HepG2 (cell line): ENCODE results near the gene COL18A1. TPM values are rescaled to one million over a fixed set of nuclear protein-coding genes. Genes with fewer than 3 reads are reported as not detected.
A peak's percentile ranks its signal among the peaks of the same experiment; 100 is the strongest.

Experiments used
- BCL6 ChIP-seq: IDR thresholded peaks from 2 replicates; pipeline ENCODE4 v1.6.1; 2016; ENCODE audit warnings: missing genetic modification reagents, missing compliant biosample characterization
- ELF1 ChIP-seq: sonication (generic); formaldehyde crosslinking; IDR thresholded peaks from 2 replicates; pipeline ENCODE4 v1.4.0; 2020; ENCODE audit warnings: missing genetic modification reagents
- HDAC1 ChIP-seq: sonication (generic); formaldehyde crosslinking; IDR thresholded peaks from 2 replicates; pipeline ENCODE4 v1.5.1; 2020; ENCODE audit warnings: mild to moderate bottlenecking, missing genetic modification reagents
- HDAC2 ChIP-seq: sonication (generic); formaldehyde crosslinking; IDR thresholded peaks from 2 replicates; pipeline ENCODE4 v1.4.0; 2020; ENCODE audit warnings: missing genetic modification reagents
- HNF4G ChIP-seq, 2 experiments: sonication (generic) in 1 of 2; formaldehyde crosslinking in 1 of 2; IDR thresholded peaks; 2 replicates each; pipeline versions ENCODE4 v1.4.0 to v1.6.1; 2011 to 2020; ENCODE audit warnings: borderline replicate concordance in 2 of 2, low read depth in 2 of 2, mild to moderate bottlenecking in 2 of 2, low read length in 1 of 2, missing genetic modification reagents in 1 of 2, moderate library complexity in 1 of 2
- KDM4B ChIP-seq: sonication (generic); formaldehyde crosslinking; IDR thresholded peaks from 2 replicates; pipeline ENCODE4 v1.4.0; 2020; ENCODE audit warnings: missing genetic modification reagents
- KLF9 ChIP-seq: IDR thresholded peaks from 2 replicates; pipeline ENCODE4 v1.6.1; 2016; ENCODE audit warnings: low read depth
- MATR3 ChIP-seq: sonication (generic); formaldehyde crosslinking; IDR thresholded peaks from 2 replicates; pipeline ENCODE4 v1.4.0; 2020; ENCODE audit warnings: missing genetic modification reagents
- MEF2D ChIP-seq: sonication (generic); formaldehyde crosslinking; IDR thresholded peaks from 2 replicates; pipeline ENCODE4 v1.5.1; 2020; ENCODE audit warnings: mild to moderate bottlenecking, missing genetic modification reagents
- NCOR1 ChIP-seq: fragments of 200-600 bp; sonication (generic); IDR thresholded peaks from 2 replicates; pipeline ENCODE4 v1.7.0; 2017; ENCODE audit warnings: antibody characterized with exemption, low read length, borderline replicate concordance
- NR2F2 ChIP-seq: IDR thresholded peaks from 2 replicates; pipeline ENCODE4 v1.6.1; 2012; ENCODE audit warnings: low read depth, inconsistent platforms, borderline replicate concordance
- PHF8 ChIP-seq: sonication (generic); formaldehyde crosslinking; IDR thresholded peaks from 2 replicates; pipeline ENCODE4 v1.5.0; 2020; ENCODE audit warnings: missing genetic modification reagents
- POGZ ChIP-seq: sonication (generic); formaldehyde crosslinking; IDR thresholded peaks from 2 replicates; pipeline ENCODE4 v1.4.0; 2020; ENCODE audit warnings: mild to moderate bottlenecking, missing genetic modification reagents
- REXO4 ChIP-seq: sonication (generic); formaldehyde crosslinking; IDR thresholded peaks from 2 replicates; pipeline ENCODE4 v1.8.0; 2022; ENCODE audit warnings: missing genetic modification reagents, mild to moderate bottlenecking, borderline replicate concordance
- SP2 ChIP-seq: sonication (generic); formaldehyde crosslinking; IDR thresholded peaks from 2 replicates; pipeline ENCODE4 v1.5.1; 2020; ENCODE audit warnings: mild to moderate bottlenecking, missing genetic modification reagents
- SPEN ChIP-seq: sonication (generic); formaldehyde crosslinking; IDR thresholded peaks from 2 replicates; pipeline ENCODE4 v1.5.1; 2020; ENCODE audit warnings: low read depth, mild to moderate bottlenecking, missing genetic modification reagents
- ZBTB21 ChIP-seq: sonication (generic); formaldehyde crosslinking; IDR thresholded peaks from 2 replicates; pipeline ENCODE4 v1.4.0; 2020; ENCODE audit warnings: missing genetic modification reagents
- ZNF335 ChIP-seq: sonication (generic); formaldehyde crosslinking; IDR thresholded peaks from 2 replicates; pipeline ENCODE4 v1.4.0; 2020; ENCODE audit warnings: missing genetic modification reagents
- ZSCAN25 ChIP-seq: sonication (generic); formaldehyde crosslinking; IDR thresholded peaks from 2 replicates; pipeline ENCODE4 v1.8.0; 2022; ENCODE audit warnings: mild to moderate bottlenecking, missing genetic modification reagents
- polyA plus RNA-seq, 8 experiments: library from polyadenylated mRNA; depleted of rRNA in 3 of 8; stranded (reverse) in 7 of 8; unstranded in 1 of 8; fragments of >200 nt; fragmentation: Illumina TruSeq in 4 of 8; extraction: Trizol in 4 of 8; gene quantifications; 2 replicates each; pipeline versions ENCODE4 v1.2.1 to v1.2.3, GENCODE V29; 2011 to 2016; ENCODE audit warnings: low read depth in 4 of 8, missing spikeins in 1 of 8, mixed read lengths in 1 of 8; ENCODE audit not compliant: insufficient read depth in 1 of 8
- total RNA-seq, 5 experiments: library from RNA; depleted of rRNA; stranded (reverse); fragments of >200 nt; fragmentation: Illumina TruSeq; extraction: Trizol; gene quantifications; 2 replicates each; pipeline ENCODE4 v1.2.3, GENCODE V29; 2016; ENCODE audit warnings: low read depth in 1 of 5
- TF ChIP-seq, protein P1 (sequence below): sonication (generic); formaldehyde crosslinking; IDR thresholded peaks from 2 replicates; pipeline ENCODE4 v1.5.0; 2020; ENCODE audit warnings: mild to moderate bottlenecking, missing genetic modification reagents
- TF ChIP-seq, protein P2 (sequence below): sonication (generic); IDR thresholded peaks from 2 replicates; pipeline ENCODE4 v1.6.1; 2016; ENCODE audit warnings: low read depth, borderline replicate concordance
- TF ChIP-seq, protein P3 (sequence below): sonication (generic); formaldehyde crosslinking; conservative IDR thresholded peaks from 2 replicates; pipeline ENCODE4 v1.4.0; 2020; ENCODE audit warnings: mild to moderate bottlenecking, missing genetic modification reagents, moderate library complexity
- TF ChIP-seq, protein P4 (sequence below): sonication (generic); formaldehyde crosslinking; IDR thresholded peaks from 2 replicates; pipeline ENCODE4 v1.5.0; 2020; ENCODE audit warnings: mild to moderate bottlenecking, missing genetic modification reagents

The COL18A1 gene
- total and polyA plus RNA-seq, 2 of the 13 experiments (the other 11 are each of a cell fraction or from before 2014, with no cell fraction given): 79.0 to 102 TPM

DNA sequence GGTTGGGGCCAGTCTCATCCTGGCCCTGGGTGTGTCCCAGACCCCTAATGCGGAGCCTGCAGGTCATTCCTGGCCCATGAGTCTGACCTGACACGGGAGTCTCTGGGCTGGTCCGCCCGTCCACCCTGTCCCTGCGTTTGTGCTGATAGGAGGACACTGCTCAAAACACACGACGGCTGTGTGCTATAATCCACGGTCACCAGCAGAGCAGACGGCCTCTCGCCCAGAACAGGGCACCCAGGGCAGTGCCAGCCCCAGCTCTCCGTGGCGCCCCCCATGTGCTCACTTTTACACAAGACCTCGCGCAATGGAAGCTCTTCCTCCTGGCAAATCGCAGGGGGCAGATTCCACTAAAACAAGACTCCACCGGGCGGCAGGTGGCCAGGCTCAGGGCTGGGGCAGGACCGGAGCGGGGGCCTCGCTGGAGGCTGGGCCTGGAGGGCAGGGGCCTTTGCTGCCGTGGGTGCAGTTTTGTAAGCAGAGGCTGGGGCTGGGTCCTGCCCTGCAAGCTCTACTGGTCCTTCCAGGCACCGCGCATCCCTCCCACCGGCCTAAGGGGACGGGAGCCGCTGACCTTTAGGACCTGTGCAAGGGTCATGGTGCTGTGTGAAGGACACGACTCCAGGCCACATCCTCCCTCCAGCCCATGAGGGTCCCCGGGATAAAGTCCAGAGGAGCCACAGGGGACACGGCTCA lies 147.9 kb downstream of the COL18A1 start (continued):
- TF ChIP-seq, protein P1, sequence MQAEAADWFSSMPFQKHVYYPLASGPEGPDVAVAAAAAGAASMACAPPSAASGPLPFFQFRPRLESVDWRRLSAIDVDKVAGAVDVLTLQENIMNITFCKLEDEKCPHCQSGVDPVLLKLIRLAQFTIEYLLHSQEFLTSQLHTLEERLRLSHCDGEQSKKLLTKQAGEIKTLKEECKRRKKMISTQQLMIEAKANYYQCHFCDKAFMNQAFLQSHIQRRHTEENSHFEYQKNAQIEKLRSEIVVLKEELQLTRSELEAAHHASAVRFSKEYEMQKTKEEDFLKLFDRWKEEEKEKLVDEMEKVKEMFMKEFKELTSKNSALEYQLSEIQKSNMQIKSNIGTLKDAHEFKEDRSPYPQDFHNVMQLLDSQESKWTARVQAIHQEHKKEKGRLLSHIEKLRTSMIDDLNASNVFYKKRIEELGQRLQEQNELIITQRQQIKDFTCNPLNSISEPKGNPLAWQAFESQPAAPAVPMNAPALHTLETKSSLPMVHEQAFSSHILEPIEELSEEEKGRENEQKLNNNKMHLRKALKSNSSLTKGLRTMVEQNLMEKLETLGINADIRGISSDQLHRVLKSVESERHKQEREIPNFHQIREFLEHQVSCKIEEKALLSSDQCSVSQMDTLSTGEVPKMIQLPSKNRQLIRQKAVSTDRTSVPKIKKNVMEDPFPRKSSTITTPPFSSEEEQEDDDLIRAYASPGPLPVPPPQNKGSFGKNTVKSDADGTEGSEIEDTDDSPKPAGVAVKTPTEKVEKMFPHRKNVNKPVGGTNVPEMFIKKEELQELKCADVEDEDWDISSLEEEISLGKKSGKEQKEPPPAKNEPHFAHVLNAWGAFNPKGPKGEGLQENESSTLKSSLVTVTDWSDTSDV: no peak
- TF ChIP-seq SPEN (0 out of 2 replicates have a peak, but pooled peaks have one; percentile 34), ZBTB21 (CRISPR knock-in tag) (no peak), MATR3 (no peak), MEF2D (no peak), POGZ (0 out of 2 replicates have a peak, but pooled peaks have one; percentile 20), ZSCAN25 (peak; percentile 49; the same call in 1 of the 2 replicates), NCOR1 (peak; percentile 59), ZNF335 (no peak), KDM4B (CRISPR knock-in tag) (no peak), SP2 (no peak), BCL6 (CRISPR knock-in tag) (no peak), HNF4G (IDR thresholded peaks at IDR 0.05; ENCODE audit: borderline replicate concordance, low read depth, low read length) (peak; percentile 78), HNF4G (CRISPR knock-in tag; IDR thresholded peaks at IDR 0.05; ENCODE audit: borderline replicate concordance, low read depth) (peak; percentile 85; the same call in 1 of the 2 replicates), REXO4 (CRISPR knock-in tag) (no peak), HDAC1 (CRISPR knock-in tag) (peak; percentile 42), HDAC2 (peak; percentile 43; the same call in 1 of the 2 replicates), PHF8 (CRISPR knock-in tag) (no peak), KLF9 (CRISPR knock-in tag) (no peak), NR2F2 (peak; percentile 54; the same call in 1 of the 2 replicates), ELF1 (no peak)
- TF ChIP-seq, protein P2, sequence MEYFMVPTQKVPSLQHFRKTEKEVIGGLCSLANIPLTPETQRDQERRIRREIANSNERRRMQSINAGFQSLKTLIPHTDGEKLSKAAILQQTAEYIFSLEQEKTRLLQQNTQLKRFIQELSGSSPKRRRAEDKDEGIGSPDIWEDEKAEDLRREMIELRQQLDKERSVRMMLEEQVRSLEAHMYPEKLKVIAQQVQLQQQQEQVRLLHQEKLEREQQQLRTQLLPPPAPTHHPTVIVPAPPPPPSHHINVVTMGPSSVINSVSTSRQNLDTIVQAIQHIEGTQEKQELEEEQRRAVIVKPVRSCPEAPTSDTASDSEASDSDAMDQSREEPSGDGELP: no peak
- TF ChIP-seq, protein P3, sequence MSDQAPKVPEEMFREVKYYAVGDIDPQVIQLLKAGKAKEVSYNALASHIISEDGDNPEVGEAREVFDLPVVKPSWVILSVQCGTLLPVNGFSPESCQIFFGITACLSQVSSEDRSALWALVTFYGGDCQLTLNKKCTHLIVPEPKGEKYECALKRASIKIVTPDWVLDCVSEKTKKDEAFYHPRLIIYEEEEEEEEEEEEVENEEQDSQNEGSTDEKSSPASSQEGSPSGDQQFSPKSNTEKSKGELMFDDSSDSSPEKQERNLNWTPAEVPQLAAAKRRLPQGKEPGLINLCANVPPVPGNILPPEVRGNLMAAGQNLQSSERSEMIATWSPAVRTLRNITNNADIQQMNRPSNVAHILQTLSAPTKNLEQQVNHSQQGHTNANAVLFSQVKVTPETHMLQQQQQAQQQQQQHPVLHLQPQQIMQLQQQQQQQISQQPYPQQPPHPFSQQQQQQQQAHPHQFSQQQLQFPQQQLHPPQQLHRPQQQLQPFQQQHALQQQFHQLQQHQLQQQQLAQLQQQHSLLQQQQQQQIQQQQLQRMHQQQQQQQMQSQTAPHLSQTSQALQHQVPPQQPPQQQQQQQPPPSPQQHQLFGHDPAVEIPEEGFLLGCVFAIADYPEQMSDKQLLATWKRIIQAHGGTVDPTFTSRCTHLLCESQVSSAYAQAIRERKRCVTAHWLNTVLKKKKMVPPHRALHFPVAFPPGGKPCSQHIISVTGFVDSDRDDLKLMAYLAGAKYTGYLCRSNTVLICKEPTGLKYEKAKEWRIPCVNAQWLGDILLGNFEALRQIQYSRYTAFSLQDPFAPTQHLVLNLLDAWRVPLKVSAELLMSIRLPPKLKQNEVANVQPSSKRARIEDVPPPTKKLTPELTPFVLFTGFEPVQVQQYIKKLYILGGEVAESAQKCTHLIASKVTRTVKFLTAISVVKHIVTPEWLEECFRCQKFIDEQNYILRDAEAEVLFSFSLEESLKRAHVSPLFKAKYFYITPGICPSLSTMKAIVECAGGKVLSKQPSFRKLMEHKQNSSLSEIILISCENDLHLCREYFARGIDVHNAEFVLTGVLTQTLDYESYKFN (CRISPR knock-in tag): peak; percentile 66
- TF ChIP-seq, protein P4, sequence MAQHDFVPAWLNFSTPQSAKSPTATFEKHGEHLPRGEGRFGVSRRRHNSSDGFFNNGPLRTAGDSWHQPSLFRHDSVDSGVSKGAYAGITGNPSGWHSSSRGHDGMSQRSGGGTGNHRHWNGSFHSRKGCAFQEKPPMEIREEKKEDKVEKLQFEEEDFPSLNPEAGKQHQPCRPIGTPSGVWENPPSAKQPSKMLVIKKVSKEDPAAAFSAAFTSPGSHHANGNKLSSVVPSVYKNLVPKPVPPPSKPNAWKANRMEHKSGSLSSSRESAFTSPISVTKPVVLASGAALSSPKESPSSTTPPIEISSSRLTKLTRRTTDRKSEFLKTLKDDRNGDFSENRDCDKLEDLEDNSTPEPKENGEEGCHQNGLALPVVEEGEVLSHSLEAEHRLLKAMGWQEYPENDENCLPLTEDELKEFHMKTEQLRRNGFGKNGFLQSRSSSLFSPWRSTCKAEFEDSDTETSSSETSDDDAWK: no peak
